Fibroblast of lung (primary cell): ENCODE measurements around the gene MRPL4. TPM values are rescaled to one million over a fixed set of nuclear protein-coding genes. Genes with fewer than 3 reads are reported as not detected.

Source experiments
- DNase-seq, 2 donors: peaks; one replicate each; pipeline versions ENCODE4 v3.0.0 to v3.0.0-alpha.2; 2010; ENCODE audit warnings: low read depth in 2 of 2
- H2AFZ ChIP-seq: 2 replicates; pipeline ENCODE4 v1.5.1; 2012; ENCODE audit warnings: low read length, control low read depth, inconsistent platforms
- H3K27ac ChIP-seq: 2 replicates; pipeline ENCODE4 v1.5.1; 2011; ENCODE audit warnings: low read length, control low read depth; ENCODE audit not compliant: insufficient read depth
- H3K27me3 ChIP-seq: 2 replicates; pipeline ENCODE4 v1.5.1; 2011; ENCODE audit warnings: mild to moderate bottlenecking, low read length; ENCODE audit not compliant: control insufficient read depth, insufficient read depth
- H3K36me3 ChIP-seq: 2 replicates; pipeline ENCODE4 v1.5.1; 2011; ENCODE audit warnings: low read length; ENCODE audit not compliant: control insufficient read depth, insufficient read depth
- H3K4me1 ChIP-seq: 2 replicates; pipeline ENCODE4 v1.5.1; 2011; ENCODE audit warnings: low read length; ENCODE audit not compliant: control insufficient read depth, insufficient read depth; ENCODE audit errors: extremely low read depth
- H3K4me2 ChIP-seq: 2 replicates; pipeline ENCODE4 v1.5.1; 2011; ENCODE audit warnings: low read length, control low read depth; ENCODE audit not compliant: insufficient read depth; ENCODE audit errors: extremely low read depth
- H3K4me3 ChIP-seq, 4 experiments: fragments of 200-600 bp in 1 of 4; sonication (generic) in 1 of 4; replicated peaks in 1 of 4; 2 replicates each; pipeline ENCODE4 v1.5.1; 2011 to 2016; ENCODE audit warnings: low read length in 4 of 4, low read depth in 3 of 4, mild to moderate bottlenecking in 3 of 4, control low read depth in 2 of 4, inconsistent platforms in 1 of 4, mixed read lengths in 1 of 4; ENCODE audit not compliant: insufficient read depth in 1 of 4; ENCODE audit errors: control extremely low read depth in 1 of 4
- H3K79me2 ChIP-seq: 2 replicates; pipeline ENCODE4 v1.5.1; 2012; ENCODE audit warnings: mild to moderate bottlenecking, low read length, inconsistent platforms; ENCODE audit not compliant: control insufficient read depth, insufficient read depth
- H3K9ac ChIP-seq: 2 replicates; pipeline ENCODE4 v1.5.1; 2011; ENCODE audit warnings: mild to moderate bottlenecking, low read length, control low read depth; ENCODE audit not compliant: insufficient read depth
- H3K9me3 ChIP-seq: 2 replicates; pipeline ENCODE4 v1.5.1; 2012; ENCODE audit warnings: low read depth, low read length; ENCODE audit not compliant: control insufficient read depth, insufficient read depth
- H4K20me1 ChIP-seq: 2 replicates; pipeline ENCODE4 v1.5.1; 2011; ENCODE audit warnings: low read length; ENCODE audit not compliant: control insufficient read depth, insufficient read depth; ENCODE audit errors: extremely low read depth
- EZH2 ChIP-seq: IDR thresholded peaks from 2 replicates; pipeline ENCODE4 v1.5.1; 2012; ENCODE audit warnings: low read length, control low read depth, mild to moderate bottlenecking; ENCODE audit errors: missing control alignments
- polyA plus RNA-seq, 2 donors: library from polyadenylated mRNA; depleted of rRNA in 1 of 2; stranded (reverse) in 1 of 2; unstranded in 1 of 2; fragments of >200 nt; gene quantifications; 2 replicates each; pipeline ENCODE4 v1.2.1, GENCODE V29; 2011 to 2012; ENCODE audit warnings: missing spikeins in 1 of 2
- total RNA-seq: library from RNA; depleted of rRNA; stranded (reverse); fragments of >200 nt; gene quantifications from 2 replicates; pipeline ENCODE4 v1.2.1, GENCODE V29; 2014
- TF ChIP-seq, protein P1 (sequence below), 2 donors: IDR thresholded peaks in 1 of 2; conservative IDR thresholded peaks in 1 of 2; 1 replicate in 1 of 2; 2 replicates in 1 of 2; pipeline ENCODE4 v1.5.1; 2011 to 2012; ENCODE audit warnings: low read length in 2 of 2, control low read depth in 1 of 2, inconsistent platforms in 1 of 2, low read depth in 1 of 2, mild to moderate bottlenecking in 1 of 2

Gene MRPL4
- total and polyA plus RNA-seq, 2 donors (not counting 1 experiment from before 2014, with no cell fraction given) = 17.2 to 25.7 TPM

DNA sequence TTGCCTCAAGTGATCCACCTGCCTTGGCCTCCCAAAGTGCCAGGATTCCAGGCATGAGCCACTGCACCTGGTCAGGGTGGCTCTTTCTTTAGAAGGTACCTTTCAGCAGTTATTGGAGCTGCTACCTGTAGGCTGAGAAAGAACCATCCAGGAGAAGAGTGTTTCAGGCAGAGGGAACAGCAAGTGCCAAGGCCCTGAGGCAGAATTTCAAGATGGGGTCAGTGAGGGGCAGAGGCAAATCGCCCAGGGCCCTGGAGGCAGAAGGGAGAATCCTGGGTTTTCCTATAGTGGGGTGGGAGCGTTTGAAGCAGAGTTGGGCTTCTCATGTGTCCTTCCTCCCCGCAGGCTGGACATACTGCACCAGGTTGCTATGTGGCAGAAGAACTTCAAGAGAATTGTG is 2.2 kb downstream of the MRPL4 start:
- Histone ChIP-seq H3K79me2 (peaks cover 9% of the 10 kb centered on the region), H3K4me1 (peaks cover 3% of the 10 kb centered on the region), H3K9me3 (no peaks in the 10 kb centered on the region), H2AFZ (no peak overlapping the region), H3K4me3 (no peak overlapping the region), H3K4me2 (no peak overlapping the region), H4K20me1 (no peaks in the 10 kb centered on the region), H3K36me3 (peaks cover 22% of the 10 kb centered on the region), H3K27me3 (no peaks in the 10 kb centered on the region), H3K9ac (no peak overlapping the region), H3K27ac (no peak overlapping the region)
- TF ChIP-seq, protein P1, sequence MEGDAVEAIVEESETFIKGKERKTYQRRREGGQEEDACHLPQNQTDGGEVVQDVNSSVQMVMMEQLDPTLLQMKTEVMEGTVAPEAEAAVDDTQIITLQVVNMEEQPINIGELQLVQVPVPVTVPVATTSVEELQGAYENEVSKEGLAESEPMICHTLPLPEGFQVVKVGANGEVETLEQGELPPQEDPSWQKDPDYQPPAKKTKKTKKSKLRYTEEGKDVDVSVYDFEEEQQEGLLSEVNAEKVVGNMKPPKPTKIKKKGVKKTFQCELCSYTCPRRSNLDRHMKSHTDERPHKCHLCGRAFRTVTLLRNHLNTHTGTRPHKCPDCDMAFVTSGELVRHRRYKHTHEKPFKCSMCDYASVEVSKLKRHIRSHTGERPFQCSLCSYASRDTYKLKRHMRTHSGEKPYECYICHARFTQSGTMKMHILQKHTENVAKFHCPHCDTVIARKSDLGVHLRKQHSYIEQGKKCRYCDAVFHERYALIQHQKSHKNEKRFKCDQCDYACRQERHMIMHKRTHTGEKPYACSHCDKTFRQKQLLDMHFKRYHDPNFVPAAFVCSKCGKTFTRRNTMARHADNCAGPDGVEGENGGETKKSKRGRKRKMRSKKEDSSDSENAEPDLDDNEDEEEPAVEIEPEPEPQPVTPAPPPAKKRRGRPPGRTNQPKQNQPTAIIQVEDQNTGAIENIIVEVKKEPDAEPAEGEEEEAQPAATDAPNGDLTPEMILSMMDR (conservative IDR thresholded peaks at IDR 0.05 in 1 of 2, IDR thresholded peaks at IDR 0.05 in 1 of 2; ENCODE audit: low read depth in 1 of 2, low read length in 2 of 2) = no peak
- no peak for TF ChIP-seq EZH2
- no peak for DNase-seq

DNA sequence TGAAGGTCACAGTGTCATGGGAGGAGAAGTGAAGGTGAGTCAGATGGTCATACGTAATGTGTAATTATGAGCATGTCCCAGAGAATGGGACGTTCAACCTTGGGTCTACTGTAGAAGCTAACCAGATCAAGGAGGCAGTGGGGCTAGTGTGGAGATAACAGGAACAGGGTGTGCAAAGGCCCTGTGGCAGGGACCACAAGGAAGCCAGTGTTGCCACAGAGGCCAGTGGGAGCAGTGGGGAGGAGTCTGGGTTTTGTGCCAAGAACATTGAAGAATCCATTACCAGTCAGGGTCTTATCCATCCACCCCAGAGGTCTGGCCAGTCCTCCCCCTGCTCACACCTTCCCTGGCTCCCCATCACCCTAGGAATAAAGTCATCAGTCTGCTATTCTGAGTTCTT is 3.3 kb downstream of the MRPL4 start:
- H4K20me1 ChIP-seq = no peaks in the 10 kb centered on the region
- H3K27me3 ChIP-seq = no peaks in the 10 kb centered on the region
- no peak overlapping the region for H2AFZ ChIP-seq
- peaks cover 9% of the 10 kb centered on the region for H3K79me2 ChIP-seq
- peaks cover 3% of the 10 kb centered on the region for H3K4me1 ChIP-seq
- H3K4me2 ChIP-seq = no peak overlapping the region
- H3K9ac ChIP-seq = no peak overlapping the region
- H3K4me3 ChIP-seq = no peak overlapping the region
- peaks cover 22% of the 10 kb centered on the region for H3K36me3 ChIP-seq
- no peak overlapping the region for H3K27ac ChIP-seq
- DNase-seq = no peak
- H3K9me3 ChIP-seq = no peaks in the 10 kb centered on the region
- TF ChIP-seq EZH2 = no peak
- TF ChIP-seq, protein P1 (conservative IDR thresholded peaks at IDR 0.05 in 1 of 2, IDR thresholded peaks at IDR 0.05 in 1 of 2; ENCODE audit: low read depth in 1 of 2, low read length in 2 of 2) = no peak

DNA sequence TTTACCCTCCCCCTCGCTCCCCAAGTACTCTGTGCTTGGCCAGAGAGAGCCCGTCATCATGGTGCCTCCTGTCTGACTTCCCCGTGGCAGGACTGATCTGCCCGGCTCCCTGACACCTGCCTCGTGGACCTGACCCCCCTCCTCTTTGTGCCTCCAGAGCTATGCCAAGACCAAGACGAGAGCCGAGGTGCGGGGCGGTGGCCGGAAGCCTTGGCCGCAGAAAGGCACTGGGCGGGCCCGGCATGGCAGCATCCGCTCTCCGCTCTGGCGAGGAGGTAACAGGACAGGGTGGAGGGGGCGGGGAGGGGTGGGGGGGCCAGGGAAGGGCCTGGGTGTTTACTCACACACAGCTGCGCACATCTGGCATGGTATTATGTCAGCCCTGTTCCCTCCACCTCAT is 4.5 kb downstream of the MRPL4 start:
- Histone ChIP-seq H3K27ac (no peak overlapping the region), H2AFZ (no peak overlapping the region), H3K79me2 (peaks cover 9% of the 10 kb centered on the region), H4K20me1 (no peaks in the 10 kb centered on the region), H3K27me3 (no peaks in the 10 kb centered on the region), H3K4me3 (no peak overlapping the region), H3K4me2 (no peak overlapping the region), H3K4me1 (peaks cover 3% of the 10 kb centered on the region), H3K9ac (no peak overlapping the region), H3K36me3 (peaks cover 22% of the 10 kb centered on the region), H3K9me3 (no peaks in the 10 kb centered on the region)
- DNase-seq = no peak
- TF ChIP-seq, protein P1 (conservative IDR thresholded peaks at IDR 0.05 in 1 of 2, IDR thresholded peaks at IDR 0.05 in 1 of 2; ENCODE audit: low read depth in 1 of 2, low read length in 2 of 2) = no peak
- TF ChIP-seq EZH2 = no peak
